HG03097 (cell line): ENCODE measurements around the gene SLC12A7.
"Not testable (repeated sequence)": the region's sequence is repeated elsewhere in the genome, so short reads cannot be mapped to it uniquely, and the experiment has no call there.

Source experiments
- ATAC-seq: cut with Tn5 transposase; IDR thresholded peaks from one replicate; pipeline ENCODE4 v1.9.1; 2021; ENCODE audit not compliant: unreplicated experiment, low FRiP score

Gene SLC12A7

DNA sequence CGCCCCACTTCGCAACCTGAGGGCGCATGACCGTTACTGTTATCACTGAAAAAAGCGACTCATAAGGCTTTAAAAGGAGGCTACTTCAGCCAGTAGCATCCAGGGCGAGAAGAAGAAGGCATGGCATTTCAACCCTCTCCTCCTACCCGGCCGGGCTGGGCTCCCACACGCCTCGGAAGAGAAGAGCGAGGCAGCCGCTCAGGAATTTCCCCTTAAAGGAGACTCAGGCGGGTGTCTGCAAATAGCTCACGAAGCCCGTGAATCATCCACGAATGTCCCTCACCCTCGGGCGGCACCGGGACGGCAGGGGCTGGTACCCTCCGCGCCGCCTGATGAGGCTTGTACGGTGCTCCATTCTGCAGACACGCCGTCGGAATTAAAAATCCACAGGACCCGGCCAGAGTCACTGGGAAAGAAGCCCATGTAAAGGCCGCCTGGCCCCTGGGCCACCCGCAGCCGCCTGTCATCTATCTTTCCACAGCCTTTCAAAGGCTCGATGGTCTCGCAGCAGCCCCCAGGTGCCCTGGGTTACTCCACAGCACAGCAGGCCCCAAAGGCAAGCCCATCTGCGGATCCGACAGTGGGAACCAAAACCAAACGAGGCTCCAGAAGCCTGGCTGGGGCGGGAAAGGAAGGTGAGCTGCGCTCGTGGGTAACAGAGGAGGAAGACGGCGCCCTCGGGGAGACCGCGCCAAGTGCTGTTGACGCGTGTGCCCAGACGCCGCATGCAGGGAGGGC, 11.8 kb downstream of the SLC12A7 start:
- no peak for ATAC-seq

DNA sequence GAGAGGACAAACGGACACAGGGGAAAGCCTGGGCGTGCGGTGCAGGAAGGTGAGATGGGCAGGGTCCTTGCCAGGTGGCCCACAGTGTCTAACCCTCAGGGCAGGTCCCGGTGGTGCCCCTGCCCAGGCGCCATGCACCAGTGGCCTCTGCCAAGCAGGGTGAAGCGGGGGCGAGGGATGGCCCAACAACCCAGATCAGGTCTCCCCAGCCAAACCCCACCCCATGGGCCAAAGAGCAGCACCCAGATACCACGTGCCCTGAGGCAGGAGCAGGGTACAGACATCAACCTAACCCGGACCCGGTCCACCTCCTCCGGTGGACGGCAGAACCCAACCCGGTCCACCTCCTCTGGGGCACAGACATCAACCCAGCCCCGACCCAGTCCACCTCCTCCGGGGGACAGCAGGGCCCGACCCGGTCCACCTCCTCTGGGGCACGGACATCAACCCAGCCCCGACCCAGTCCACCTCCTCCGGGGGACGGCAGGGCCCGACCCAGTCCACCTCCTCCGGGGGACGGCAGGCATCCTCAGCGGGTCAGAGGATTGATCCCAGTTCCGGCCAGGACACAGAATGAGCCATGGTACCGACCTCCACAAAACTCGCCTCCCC, 12.8 kb downstream of the SLC12A7 start:
- no peak for ATAC-seq

DNA sequence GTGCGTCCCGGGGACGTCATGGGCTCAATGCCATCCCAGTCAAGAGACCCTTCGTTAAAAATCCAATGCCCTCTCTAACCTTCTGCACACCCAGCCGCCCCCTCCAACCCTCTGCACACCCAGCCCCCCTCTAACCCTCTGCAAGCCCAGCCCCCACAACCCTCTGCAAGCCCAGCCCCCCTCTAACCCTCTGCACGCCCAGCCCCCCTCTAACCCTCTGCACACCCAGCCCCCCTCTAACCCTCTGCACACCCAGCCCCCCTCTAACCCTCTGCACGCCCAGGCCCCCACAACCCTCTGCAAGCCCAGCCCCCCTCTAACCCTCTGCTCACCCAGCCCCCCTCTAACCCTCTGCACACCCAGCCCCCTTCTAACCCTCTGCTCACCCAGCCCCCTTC, 13.9 kb downstream of the SLC12A7 start:
- ATAC-seq = not testable (repeated sequence)

DNA sequence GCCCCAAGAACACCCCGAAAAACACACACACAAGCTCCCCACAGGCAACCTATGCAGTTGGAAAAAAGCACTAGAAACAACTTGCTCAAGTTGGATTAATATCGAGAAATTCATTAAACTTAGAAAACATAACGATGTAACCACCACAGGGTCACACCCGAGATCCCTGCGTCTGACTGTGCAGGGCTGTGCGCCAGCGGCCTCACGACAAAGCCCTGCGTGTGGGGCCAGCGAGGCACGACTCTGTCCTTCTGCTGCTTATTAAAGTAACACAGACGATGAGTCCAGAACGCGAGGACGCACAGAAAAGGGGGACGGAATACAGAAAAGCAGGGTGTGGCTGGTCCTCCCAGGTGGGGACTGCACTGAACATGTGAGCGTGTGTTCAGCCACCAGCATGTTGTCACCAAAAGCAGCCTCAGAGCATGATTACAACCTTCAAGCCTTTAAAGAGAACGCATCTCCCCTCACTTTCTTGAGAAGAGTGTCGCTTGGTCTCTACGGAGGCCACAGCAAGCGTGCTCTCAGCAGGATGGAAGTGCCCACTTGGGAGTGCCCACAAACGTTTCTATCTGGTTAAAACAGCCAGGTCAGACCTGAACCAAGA, 14.4 kb downstream of the SLC12A7 start:
- ATAC-seq = no peak

DNA sequence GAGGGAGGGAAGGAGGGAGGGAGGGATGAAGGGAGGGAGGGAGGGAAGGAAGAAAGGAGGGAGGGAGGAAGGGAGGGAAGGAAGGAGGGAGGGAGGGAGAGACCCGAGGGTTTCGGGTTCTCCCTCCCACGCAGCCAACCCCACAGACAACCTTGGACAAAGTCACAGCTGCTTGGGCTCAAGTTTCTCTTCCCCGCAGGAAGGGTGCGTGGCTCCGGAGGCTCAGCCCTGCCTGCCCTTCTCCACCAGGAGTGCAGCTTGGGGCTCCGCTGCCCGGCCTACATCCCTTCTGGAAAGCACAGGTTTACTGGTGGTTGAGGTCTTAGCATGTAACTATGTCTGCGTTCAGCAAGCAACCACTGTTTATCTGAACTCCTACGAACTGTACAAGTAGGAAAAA, 15.0 kb downstream of the SLC12A7 start:
- no peak for ATAC-seq

DNA sequence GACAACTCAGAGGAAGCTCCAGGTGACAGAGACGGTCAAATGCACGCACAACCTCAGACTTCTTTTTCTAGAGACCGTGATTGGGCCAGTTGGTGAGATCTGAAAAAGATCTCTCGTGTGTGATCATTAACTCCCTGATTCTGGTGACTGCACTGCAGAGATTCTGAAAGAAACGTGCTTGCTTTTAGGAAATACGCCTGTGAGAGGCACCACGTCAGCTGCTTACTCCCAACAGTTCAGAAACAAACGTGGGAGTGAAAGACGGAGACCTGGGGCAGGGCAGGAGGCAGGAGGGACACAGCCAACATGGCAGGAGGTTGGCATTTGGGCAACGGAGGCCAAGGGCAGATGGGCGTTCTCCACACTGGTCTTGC, 15.9 kb downstream of the SLC12A7 start:
- ATAC-seq = no peak

DNA sequence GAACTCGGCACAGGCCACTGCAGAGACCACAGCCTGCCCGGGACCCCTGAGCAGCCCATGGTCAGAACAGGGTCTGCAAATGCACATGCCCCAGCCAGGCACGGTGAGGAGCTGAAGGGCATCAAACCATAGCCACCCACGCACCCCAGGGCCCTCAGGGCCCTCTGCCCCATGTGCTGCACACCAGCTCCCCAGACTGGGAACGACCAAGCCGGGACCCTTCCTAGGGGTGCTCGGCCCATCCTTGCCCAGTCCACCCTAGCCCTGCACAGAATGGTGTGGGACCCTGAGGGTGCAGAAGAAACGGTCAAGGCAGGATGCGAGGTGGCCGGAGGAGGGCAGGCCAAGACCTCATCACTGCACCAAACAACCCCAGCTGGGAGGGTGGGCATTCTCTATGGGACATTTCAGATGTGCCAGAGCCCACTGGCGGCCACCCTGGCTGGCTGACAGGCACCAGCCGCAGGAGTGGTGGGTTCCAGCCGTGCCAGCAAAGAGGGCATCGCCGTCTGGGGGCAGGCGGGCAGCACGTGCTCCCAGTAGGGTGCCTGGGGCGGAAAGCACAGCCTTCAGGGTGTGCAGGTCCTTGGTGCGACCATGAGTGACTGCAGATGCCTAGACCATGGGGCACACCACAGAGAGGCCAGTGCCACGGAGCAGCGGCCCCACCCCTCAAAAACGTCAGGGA, 16.4 kb downstream of the SLC12A7 start:
- no peak for ATAC-seq

DNA sequence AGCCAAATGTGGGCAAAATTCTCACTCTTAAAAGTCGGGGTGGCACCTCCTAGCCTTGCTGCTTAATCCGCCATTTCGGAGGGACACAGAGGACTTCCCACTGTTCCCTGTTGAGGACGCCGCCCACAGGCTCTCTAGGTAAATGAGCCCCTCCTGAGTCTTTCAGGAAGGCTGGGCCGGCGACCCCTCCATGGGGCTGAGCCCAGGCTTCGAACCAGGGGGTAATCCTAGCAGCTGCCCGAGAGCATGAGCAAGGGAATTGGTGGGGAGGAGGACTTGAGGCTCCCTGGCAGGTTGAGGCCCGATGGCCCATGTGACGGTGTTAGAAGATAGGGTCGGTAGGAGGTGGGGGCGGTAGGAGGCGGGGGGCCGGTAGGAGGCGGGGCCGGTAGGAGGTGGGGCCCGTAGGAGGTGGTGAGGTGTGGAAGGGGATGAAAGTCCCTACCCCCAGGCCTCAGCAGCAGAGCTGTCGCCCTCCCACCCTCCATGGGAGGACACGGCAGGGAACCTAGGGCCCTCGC, 17.1 kb downstream of the SLC12A7 start:
- no peak for ATAC-seq

DNA sequence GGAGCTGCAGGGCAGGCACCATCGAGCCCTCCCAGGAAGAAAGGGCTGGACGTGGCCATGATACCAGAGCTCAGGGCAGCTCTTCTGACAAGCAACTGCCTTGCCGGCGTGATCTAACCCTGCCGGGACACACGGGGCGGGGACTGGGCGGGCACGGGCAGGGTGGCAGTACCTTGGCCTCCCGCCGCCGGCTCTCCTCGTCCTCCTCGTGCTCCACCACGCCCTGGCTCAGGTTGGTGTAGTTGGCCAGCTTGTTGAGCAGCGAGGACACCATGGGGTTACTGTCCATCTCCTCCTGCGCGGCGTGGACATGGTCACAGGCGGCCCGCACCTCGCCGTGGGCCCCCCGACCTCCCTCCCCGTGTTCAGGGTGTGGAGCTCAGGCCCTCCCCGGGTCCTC, 18.5 kb downstream of the SLC12A7 start:
- ATAC-seq = no peak

DNA sequence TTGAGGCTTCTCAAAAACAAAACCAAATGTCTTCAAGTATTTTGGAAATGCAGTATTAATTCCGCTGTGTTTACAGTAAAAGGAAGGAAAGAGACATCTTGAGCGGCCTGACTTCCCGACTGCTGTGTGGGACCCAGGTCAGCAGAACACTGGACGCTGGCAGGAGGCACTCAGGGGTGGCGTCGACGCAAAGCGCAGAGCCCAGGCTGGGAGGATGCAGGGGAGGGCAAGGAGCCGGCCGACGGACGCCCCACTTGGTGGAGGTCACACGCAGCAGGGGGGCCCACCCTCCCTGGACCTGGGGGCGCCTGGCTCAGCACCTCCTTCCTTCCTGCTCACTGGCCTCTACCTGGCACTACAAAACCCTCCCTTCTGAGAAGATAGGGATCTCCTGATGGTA, 19.7 kb downstream of the SLC12A7 start:
- ATAC-seq = no peak

DNA sequence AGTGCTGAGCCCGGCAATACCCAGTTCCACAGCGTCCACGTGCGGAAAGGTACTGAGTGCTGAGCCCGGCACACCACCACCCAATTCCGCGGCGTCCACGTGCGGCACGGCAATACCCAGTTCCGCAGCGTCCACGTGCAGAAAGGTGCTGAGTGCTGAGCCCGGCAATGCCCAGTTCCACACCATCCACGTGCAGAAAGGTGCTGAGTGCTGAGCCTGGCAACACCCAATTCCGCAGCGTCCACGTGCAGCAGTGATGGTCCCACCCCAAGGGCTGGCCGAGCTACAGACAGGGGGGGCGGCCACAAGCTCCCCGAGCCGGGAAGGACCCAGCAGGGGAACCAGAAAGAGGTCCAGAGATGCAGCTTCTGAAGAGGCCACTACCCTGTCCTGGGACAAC, 20.2 kb downstream of the SLC12A7 start:
- no peak for ATAC-seq

DNA sequence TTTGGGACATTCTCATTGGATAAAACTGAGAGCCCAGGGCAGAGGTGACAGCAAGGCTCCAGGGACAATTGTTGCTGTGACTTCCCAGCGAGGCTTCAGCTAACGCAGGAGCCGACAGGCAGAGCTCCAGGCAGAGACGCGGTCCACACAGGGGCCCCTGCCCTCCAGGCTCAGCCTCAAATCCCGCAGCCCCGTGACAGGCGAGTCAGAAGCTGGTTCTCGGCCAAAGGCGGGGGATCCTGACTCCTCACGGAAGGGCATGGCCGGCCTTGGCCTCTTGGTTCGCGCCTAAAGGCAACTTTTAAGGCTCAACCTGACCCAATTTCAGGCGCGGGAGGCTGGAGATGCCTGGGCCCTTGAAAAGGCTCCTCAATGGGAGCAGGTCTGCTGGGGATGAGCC, 21.3 kb downstream of the SLC12A7 start:
- no peak for ATAC-seq

DNA sequence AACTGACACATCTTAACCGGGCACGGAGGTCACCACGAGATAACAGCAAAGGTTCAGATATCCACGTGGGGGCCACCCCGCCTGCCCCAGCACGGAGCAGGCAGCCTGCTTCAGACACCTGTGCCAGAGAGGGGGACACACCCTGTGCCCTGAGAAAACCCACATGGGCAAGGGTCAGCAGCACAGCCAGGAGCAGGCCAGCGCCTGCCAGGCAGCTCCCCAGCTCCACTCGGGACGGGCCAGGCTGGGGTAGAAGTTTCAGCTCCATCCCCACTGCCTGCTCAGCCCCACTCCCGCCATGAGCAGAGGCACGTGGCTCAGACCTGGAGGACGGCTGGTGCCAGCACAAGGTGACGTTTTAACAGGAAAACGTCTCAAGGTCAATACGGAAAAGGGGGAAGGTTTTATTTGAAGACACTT, 22.2 kb downstream of the SLC12A7 start:
- no peak for ATAC-seq

DNA sequence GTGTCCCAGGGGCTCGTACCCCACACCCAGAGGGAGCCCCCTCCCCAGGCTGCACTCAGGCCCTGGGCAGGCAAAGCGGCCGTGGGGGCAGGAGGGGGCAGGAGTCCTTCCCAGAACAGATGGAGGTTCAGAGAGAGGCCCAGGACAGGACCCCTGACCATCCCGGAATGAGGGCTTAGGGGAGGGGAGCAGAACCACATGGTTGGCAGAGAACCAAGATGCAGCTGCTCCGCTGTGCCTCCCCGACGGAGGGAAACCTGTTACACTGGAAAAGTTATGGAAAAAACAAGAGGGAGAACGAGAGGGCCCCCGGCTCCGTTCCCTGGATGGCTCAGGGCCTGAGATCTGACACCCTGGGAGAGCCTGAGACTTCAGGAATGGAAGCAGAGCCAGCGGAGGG, 22.7 kb downstream of the SLC12A7 start:
- ATAC-seq = no peak

DNA sequence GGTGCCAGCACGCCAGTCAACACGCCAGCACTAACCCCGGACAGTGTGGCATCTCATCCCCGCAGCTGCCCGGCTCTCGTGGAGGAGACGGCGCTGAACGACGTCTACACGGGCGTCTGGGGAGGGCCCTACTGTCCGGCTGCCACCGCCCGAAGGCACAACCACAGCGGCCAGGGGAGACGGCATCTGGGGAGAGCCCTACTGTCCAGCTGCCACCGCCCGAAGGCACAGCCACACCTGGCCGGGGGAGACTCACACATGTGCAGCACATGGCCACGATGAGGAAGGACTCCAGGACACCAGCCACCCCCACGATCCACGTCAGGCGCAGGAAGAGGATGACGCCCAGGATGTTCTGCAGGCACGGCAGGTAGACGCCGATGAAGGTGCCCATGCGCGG, 23.1 kb downstream of the SLC12A7 start:
- no peak for ATAC-seq

DNA sequence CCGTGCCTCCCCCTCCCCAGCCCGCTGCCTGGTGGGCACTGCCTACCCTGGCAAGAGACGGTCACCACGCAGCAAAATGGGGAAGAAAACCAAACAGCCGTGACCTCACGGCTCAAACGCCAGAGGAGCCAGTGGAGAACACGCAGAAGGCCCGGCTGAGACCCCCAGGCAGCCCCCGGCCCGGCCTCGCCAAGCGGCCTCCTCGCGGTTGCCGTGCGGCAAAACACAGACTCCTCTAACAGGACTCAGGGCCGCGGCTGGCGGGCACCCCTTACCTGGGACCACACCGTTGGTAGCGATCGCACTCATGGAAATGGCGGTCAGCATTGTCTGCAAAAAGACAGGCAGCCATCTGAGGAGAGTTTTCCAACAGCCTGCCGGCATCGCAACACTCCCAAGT, 23.8 kb downstream of the SLC12A7 start:
- ATAC-seq = no peak

DNA sequence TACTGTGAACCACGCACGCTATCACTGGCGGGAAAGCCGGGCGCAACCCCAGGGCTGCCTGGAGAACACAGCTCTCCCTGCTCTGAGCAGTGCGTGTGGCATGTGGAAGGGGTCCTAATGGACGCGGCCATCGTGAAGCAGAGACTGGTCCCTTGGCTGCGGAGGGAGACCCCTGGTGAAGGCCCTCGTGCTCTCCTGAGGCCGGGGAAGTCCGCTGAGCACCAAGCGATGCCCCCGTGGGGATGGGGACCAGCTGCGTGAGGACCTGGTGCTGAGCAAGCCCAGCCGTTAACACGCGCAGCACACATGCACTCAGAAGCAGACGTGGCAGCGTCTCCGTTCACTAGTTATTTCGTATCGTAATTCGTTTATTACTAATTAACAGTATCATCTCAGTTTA, 24.4 kb downstream of the SLC12A7 start:
- ATAC-seq = no peak

DNA sequence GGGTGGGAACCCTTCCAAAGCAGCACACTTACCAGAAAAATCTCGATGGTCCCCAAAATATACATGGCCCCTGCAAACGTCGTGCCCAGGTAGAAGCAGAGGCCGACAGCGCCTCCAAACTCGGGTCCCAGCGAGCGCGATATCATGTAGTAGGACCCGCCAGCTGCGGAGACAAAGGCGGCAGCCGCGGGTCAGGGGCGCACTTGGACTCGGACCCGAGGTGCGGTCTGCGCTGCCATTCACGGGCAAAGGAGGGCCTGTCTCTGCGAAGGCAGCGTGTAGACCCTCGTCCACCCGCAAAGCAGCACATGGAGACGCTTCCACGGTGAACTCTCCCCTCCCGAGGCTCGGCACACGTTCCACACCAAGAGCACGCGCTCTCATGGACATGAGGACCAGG, 25.0 kb downstream of the SLC12A7 start:
- ATAC-seq = no peak

DNA sequence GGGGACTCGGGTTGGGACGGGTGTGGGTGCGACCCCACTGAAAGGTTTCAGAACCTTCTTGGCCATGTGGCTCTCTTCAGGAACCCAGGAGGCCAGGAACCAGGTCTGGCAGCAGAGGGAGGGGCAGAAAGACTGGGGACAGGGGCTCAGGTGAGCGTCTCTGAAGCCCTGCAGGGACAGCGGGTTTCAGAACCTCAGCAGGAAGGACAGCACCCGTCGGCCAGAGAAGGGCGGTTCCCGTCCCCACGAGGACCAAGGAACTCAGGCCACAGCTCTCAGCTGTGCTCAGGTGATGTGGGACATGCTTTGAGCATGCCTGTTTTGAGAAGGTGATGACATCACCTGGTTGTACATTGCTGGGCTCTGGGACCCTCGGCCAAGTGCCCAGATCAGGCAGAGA, 25.7 kb downstream of the SLC12A7 start:
- ATAC-seq = no peak

DNA sequence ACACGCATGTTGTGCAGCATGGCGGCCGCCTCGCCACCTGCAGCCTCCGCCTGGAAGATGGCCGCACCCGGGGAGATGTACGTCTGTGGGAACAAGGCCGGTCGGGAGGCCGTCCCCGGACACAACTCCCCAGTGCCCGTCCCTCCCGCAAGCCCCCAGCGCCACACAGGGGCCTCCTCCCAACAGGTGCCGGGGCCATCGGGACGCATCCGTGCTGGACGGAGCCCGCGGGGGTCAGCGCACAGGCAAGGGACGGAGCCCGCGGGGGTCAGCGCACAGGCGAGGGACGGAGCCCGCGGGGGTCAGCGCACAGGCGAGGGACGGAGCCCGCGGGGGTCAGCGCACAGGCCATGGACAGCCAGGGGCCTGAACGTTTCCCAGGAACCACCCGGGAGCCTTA, 26.5 kb downstream of the SLC12A7 start:
- ATAC-seq = no peak

DNA sequence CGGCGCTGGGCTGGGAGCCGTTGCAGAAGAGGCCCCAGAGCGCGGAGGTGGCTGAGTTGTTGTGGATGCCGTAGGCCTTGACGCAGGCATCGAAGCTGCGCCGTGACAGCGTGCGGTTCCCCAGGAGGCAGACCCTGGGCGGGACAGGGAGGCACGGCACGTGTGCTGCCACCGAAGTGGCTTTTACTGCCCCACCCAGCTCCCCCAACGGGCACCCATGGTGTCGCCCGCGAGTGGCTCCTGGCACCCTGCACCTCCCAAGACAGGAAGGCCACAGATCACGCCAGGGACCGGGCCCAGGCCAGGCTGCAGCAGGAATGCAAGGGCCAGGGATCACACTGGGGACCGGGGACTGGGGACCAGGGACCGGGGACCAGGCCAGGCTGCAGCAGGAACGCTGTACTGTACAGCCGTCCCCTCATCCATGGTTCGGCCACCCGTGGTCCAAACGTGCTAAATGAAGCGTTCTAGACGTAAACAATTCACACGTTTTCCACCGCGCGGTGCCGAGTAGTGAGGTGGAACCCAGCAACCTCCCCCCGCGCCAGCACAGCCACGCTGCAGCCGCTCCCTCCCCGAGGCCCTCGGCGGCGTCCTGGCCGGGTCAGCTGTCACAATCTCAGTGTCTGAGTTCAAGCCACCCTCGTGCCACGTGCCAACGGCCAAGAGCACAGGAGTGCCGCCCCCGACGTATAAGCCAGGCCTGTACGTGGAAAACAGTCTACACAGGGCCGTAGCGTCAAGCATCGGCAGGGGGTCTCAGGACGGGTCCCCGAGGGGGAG, 27.8 kb downstream of the SLC12A7 start:
- no peak for ATAC-seq
